ENCODE measurements around the gene MOSPD2.

Gene MOSPD2

GRCh38 chrX:14964500-14964899, 91.3 kb downstream of the MOSPD2 start:
- no peak for DNase-seq
- no peak for TF ChIP-seq POLR2A (IDR thresholded peaks at IDR 0.05; ENCODE audit: low read length)
- TF ChIP-seq GATA1 (IDR thresholded peaks at IDR 0.05; ENCODE audit: low read depth, low read length): no peak

Data from erythroblast (primary cell).